GM12878 (cell line): ENCODE results near the gene OLA1. TPM values are rescaled to one million over a fixed set of nuclear protein-coding genes. Genes with fewer than 3 reads are reported as not detected.

Source experiments
- ATAC-seq: fragments of 200-7000 bp; cut with Tn5 transposase; 3 replicates; pipeline ENCODE4 v1.9.1; 2020; ENCODE audit warnings: mild to moderate bottlenecking, moderate library complexity
- BruUV-seq: library from RNA; stranded (reverse); fragments of 400-500 nt; replicated peaks from 2 replicates; lab custom pipeline; 2021; lab: Mats Ljungman, UMichigan
- CTCF ChIA-PET: fragments of 300-600 bp; sonication (Branson Sonifier 250); formaldehyde crosslinking; extraction: SDS; loops from one replicate; lab custom pipeline; 2021; ENCODE audit warnings: inconsistent platforms; lab: Yijun Ruan, JAX
- POLR2A ChIA-PET: fragments of 350-600 bp; formaldehyde crosslinking; extraction: SDS; loops from one replicate; lab custom pipeline; 2021; ENCODE audit warnings: inconsistent platforms; lab: Charles Lee
- RAD21 ChIA-PET: fragments of 300-600 bp; sonication (Branson Sonifier 250); formaldehyde crosslinking; loops from one replicate; lab custom pipeline; 2023; ENCODE audit warnings: antibody characterized with exemption; ENCODE audit not compliant: unreplicated experiment; lab: Charles Lee
- SMC1A ChIA-PET: fragments of 300-600 bp; sonication (Branson Sonifier 250); formaldehyde crosslinking; loops from one replicate; lab custom pipeline; 2023; ENCODE audit not compliant: unreplicated experiment, uncharacterized antibody; lab: Charles Lee
- DNase-seq: peaks from one replicate; pipeline ENCODE4 v3.0.0-alpha.2; 2011; ENCODE audit warnings: low read depth, low spot score
- FAIRE-seq: peaks from 3 replicates; lab custom pipeline; 2011; peaks lifted over from hg19 to GRCh38; lab: Jason Lieb, UNC
- H2AFZ ChIP-seq: 2 replicates; pipeline ENCODE4 v1.6.0; 2011; ENCODE audit warnings: low read depth, low read length, control low read depth; ENCODE audit not compliant: control insufficient read depth
- H3K27ac ChIP-seq: 2 replicates; pipeline ENCODE4 v1.5.1; 2011; ENCODE audit warnings: control low read depth; ENCODE audit not compliant: control insufficient read depth, insufficient read depth
- H3K27me3 ChIP-seq, 2 experiments: replicated peaks in 1 of 2; 2 replicates each; pipeline versions ENCODE4 v1.6.0 to v1.6.1; 2011; ENCODE audit warnings: low read length in 1 of 2; ENCODE audit not compliant: control insufficient read depth in 2 of 2, insufficient read depth in 2 of 2
- H3K36me3 ChIP-seq, 2 experiments: 2 replicates each; pipeline ENCODE4 v1.5.1; 2011; ENCODE audit warnings: low read length in 1 of 2; ENCODE audit not compliant: control insufficient read depth in 2 of 2, insufficient read depth in 2 of 2
- H3K4me1 ChIP-seq: 2 replicates; pipeline ENCODE4 v1.6.1; 2011; ENCODE audit warnings: mild to moderate bottlenecking, low read length, moderate library complexity, mixed read lengths; ENCODE audit not compliant: control insufficient read depth, insufficient read depth
- H3K4me2 ChIP-seq: 2 replicates; pipeline ENCODE4 v1.6.0; 2011; ENCODE audit warnings: control low read depth; ENCODE audit not compliant: control insufficient read depth, insufficient read depth
- H3K4me3 ChIP-seq: fragments of 200-600 bp; sonication (generic); 2 replicates; pipeline ENCODE4 v1.5.1; 2016
- H3K79me2 ChIP-seq: 2 replicates; pipeline ENCODE4 v1.6.0; 2011; ENCODE audit warnings: low read length; ENCODE audit not compliant: control insufficient read depth, insufficient read depth
- H3K9ac ChIP-seq: 2 replicates; pipeline ENCODE4 v1.8.0; 2011; ENCODE audit warnings: low read length, control low read depth, mixed read lengths; ENCODE audit not compliant: control insufficient read depth, insufficient read depth
- H3K9me3 ChIP-seq: replicated peaks from 3 replicates; pipeline ENCODE4 v1.5.1; 2011; ENCODE audit warnings: mild to moderate bottlenecking, low read length; ENCODE audit not compliant: control insufficient read depth, insufficient read depth
- H4K20me1 ChIP-seq: 2 replicates; pipeline ENCODE4 v1.6.0; 2011; ENCODE audit not compliant: control insufficient read depth, insufficient read depth
- CHD2 ChIP-seq: IDR thresholded peaks from 2 replicates; pipeline ENCODE4 v1.6.1; 2011; ENCODE audit warnings: low read depth, low read length, improper control_type of control experiment, borderline replicate concordance
- ESRRA ChIP-seq: IDR thresholded peaks from 2 replicates; pipeline ENCODE4 v1.6.1; 2012; ENCODE audit warnings: mild to moderate bottlenecking, low read length, improper control_type of control experiment
- HCFC1 ChIP-seq: fragments of 150-350 bp; IDR thresholded peaks from 2 replicates; pipeline ENCODE4 v1.6.1; 2014; ENCODE audit warnings: low read length
- HDAC2 ChIP-seq: fragments of 200-600 bp; sonication (generic); IDR thresholded peaks from 2 replicates; pipeline ENCODE4 v1.6.1; 2017
- HDGF ChIP-seq: fragments of 450-650 bp; IDR thresholded peaks from 2 replicates; pipeline ENCODE4 v1.6.1; 2016; ENCODE audit warnings: antibody characterized with exemption
- IRF4 ChIP-seq: IDR thresholded peaks from 2 replicates; pipeline ENCODE4 v1.6.1; 2011; ENCODE audit warnings: low read depth, low read length
- MXI1 ChIP-seq: fragments of 150-350 bp; IDR thresholded peaks from 2 replicates; pipeline ENCODE4 v1.6.1; 2011; ENCODE audit warnings: low read depth, mild to moderate bottlenecking, inconsistent platforms, low read length, improper control_type of control experiment
- RELA ChIP-seq: fragments of 450-650 bp; IDR thresholded peaks from 2 replicates; pipeline ENCODE4 v1.8.0; 2014; ENCODE audit warnings: borderline replicate concordance; ENCODE audit not compliant: partially characterized antibody
- SMAD5 ChIP-seq: IDR thresholded peaks from 2 replicates; pipeline ENCODE4 v1.6.1; 2016; ENCODE audit warnings: antibody characterized with exemption, low read depth
- TBL1XR1 ChIP-seq: IDR thresholded peaks from 2 replicates; pipeline ENCODE4 v1.6.1; 2012; ENCODE audit warnings: low read depth, low read length, improper control_type of control experiment
- ZNF622 ChIP-seq: fragments of 450-650 bp; IDR thresholded peaks from 2 replicates; pipeline ENCODE4 v1.6.1; 2017; ENCODE audit warnings: mild to moderate bottlenecking, inconsistent platforms
- WGBS: methylation state at CpG from one replicate; pipeline ENCODE4 v1.1.6; 2016; ENCODE audit warnings: low lambda C conversion rate; ENCODE audit not compliant: insufficient replicate concordance, insufficient coverage; ENCODE audit errors: missing lambda C conversion rate; 5-methylcytosine and 5-hydroxymethylcytosine counted together
- in situ Hi-C: fragments of 300-500 bp; cut with MboI; formaldehyde crosslinking; loops from 9 replicates; pipeline ENCODE4 v1.14.3; 2018; ENCODE audit warnings: mixed read lengths
- intact Hi-C: fragments of 100-400 bp; cut with micrococcal nuclease; formaldehyde crosslinking; loops from one replicate; pipeline ENCODE4 v1.14.2; 2022; ENCODE audit not compliant: unreplicated experiment
- polyA plus RNA-seq, 11 experiments: library from polyadenylated mRNA; depleted of rRNA in 4 of 11; unstranded in 6 of 11; stranded (reverse) in 5 of 11; fragments of >200 nt; fragmentation: Nextera tagmentation in 4 of 11; fragmentation: Illumina TruSeq in 1 of 11; extraction: Ambion mirVana in 4 of 11; extraction: Trizol in 1 of 11; gene quantifications; 1 replicate in 1 of 11; 2 replicates in 10 of 11; pipeline versions ENCODE4 v1.2.1 to v1.2.3, GENCODE V29; 2011 to 2016; ENCODE audit warnings: inconsistent platforms in 2 of 11, missing spikeins in 2 of 11, low read depth in 1 of 11
- total RNA-seq, 4 experiments: library from RNA; depleted of rRNA in 3 of 4; stranded (reverse); fragments of >200 nt in 3 of 4; fragmentation: Illumina TruSeq in 1 of 4; extraction: Trizol in 1 of 4; gene quantifications; 2 replicates each; pipeline versions ENCODE4 v1.2.1 to v1.2.3, GENCODE V29; 2013 to 2021
- TF ChIP-seq, protein P1 (sequence below): fragments of 450-650 bp; IDR thresholded peaks from 2 replicates; pipeline ENCODE4 v1.6.1; 2017; ENCODE audit warnings: antibody characterized with exemption, mild to moderate bottlenecking, moderate library complexity
- TF ChIP-seq, protein P2 (sequence below): IDR thresholded peaks from 2 replicates; pipeline ENCODE4 v1.6.1; 2012; ENCODE audit warnings: low read length, inconsistent platforms
- TF ChIP-seq, protein P3 (sequence below): fragments of 150-350 bp; IDR thresholded peaks from 2 replicates; pipeline ENCODE4 v1.6.1; 2014; ENCODE audit warnings: mild to moderate bottlenecking, low read depth, low read length

The OLA1 gene
- total and polyA plus RNA-seq, 10 of the 15 experiments (the other 5 are each of a cell fraction or from before 2014, with no cell fraction given), result 107 to 238 (median 142) TPM

DNA sequence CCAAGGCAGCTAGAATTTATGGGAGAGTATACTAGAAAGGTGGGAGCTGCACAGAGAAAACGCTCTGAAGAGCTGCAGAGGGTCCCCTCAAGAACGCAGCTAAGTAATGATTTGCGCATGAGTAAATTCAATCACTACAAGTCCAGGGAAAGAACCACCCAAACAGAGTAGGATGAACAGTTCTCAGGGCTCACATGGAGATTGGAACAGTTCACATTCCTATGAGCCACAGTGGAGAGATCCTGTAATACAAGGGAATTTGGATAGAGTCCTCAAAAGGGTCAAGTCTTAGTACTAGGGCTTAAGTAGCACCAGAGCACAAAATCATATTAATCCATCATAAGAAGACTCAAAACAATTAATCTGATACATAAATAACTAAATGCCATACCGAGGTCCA, 12.7 kb downstream of the OLA1 start:
- in situ Hi-C loops (no loop called here), intact Hi-C loops (no loop called here)
- Histone ChIP-seq H3K36me3 (peaks cover 0 to 6% of the 10 kb centered on the region in 2 experiments; a peak in 1 of 4 replicates), H3K9ac (no peak overlapping the region), H3K4me1 (no peaks in the 10 kb centered on the region), H3K4me3 (no peak overlapping the region), H3K27ac (no peak overlapping the region), H3K79me2 (peaks cover 87% of the 10 kb centered on the region), H3K27me3 (no peaks in the 10 kb centered on the region), H4K20me1 (no peaks in the 10 kb centered on the region), H3K4me2 (no peak overlapping the region), H3K9me3 (no peaks in the 10 kb centered on the region; the same call in 2 of the 3 replicates), H2AFZ (no peak overlapping the region)
- ChIA-PET CTCF (interaction anchor here (0.9 kb wide), 2 partner anchors 32 to 97 kb away, joined by 3 read pairs; no protein-coding TSS in a partner anchor), RAD21 (interaction anchor here (1.1 kb wide), 1 partner anchor 10 kb away, joined by 7 read pairs; no protein-coding TSS in a partner anchor), POLR2A (interaction anchor here (0.9 to 4.0 kb wide), 2 partner anchors 9 to 13 kb away, joined by 3 to 19 read pairs; partner anchors contain the start of gene OLA1), SMC1A (interaction anchor here (0.8 to 3.4 kb wide), 5 partner anchors 8 to 97 kb away, joined by 3 to 15 read pairs (median 4); no protein-coding TSS in a partner anchor)
- no peak for ATAC-seq
- no peak for FAIRE-seq
- no TSS peak for BruUV-seq
- no peak for TF ChIP-seq HDAC2
- no peak for TF ChIP-seq RELA
- no peak for TF ChIP-seq SMAD5
- TF ChIP-seq ESRRA, result no peak
- TF ChIP-seq, protein P1, sequence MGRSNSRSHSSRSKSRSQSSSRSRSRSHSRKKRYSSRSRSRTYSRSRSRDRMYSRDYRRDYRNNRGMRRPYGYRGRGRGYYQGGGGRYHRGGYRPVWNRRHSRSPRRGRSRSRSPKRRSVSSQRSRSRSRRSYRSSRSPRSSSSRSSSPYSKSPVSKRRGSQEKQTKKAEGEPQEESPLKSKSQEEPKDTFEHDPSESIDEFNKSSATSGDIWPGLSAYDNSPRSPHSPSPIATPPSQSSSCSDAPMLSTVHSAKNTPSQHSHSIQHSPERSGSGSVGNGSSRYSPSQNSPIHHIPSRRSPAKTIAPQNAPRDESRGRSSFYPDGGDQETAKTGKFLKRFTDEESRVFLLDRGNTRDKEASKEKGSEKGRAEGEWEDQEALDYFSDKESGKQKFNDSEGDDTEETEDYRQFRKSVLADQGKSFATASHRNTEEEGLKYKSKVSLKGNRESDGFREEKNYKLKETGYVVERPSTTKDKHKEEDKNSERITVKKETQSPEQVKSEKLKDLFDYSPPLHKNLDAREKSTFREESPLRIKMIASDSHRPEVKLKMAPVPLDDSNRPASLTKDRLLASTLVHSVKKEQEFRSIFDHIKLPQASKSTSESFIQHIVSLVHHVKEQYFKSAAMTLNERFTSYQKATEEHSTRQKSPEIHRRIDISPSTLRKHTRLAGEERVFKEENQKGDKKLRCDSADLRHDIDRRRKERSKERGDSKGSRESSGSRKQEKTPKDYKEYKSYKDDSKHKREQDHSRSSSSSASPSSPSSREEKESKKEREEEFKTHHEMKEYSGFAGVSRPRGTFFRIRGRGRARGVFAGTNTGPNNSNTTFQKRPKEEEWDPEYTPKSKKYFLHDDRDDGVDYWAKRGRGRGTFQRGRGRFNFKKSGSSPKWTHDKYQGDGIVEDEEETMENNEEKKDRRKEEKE, result no peak
- no peak for TF ChIP-seq IRF4
- no peak for TF ChIP-seq CHD2
- TF ChIP-seq HCFC1, result no peak
- TF ChIP-seq, protein P2, sequence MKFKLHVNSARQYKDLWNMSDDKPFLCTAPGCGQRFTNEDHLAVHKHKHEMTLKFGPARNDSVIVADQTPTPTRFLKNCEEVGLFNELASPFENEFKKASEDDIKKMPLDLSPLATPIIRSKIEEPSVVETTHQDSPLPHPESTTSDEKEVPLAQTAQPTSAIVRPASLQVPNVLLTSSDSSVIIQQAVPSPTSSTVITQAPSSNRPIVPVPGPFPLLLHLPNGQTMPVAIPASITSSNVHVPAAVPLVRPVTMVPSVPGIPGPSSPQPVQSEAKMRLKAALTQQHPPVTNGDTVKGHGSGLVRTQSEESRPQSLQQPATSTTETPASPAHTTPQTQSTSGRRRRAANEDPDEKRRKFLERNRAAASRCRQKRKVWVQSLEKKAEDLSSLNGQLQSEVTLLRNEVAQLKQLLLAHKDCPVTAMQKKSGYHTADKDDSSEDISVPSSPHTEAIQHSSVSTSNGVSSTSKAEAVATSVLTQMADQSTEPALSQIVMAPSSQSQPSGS, result no peak
- no peak for TF ChIP-seq MXI1
- TF ChIP-seq, protein P3, sequence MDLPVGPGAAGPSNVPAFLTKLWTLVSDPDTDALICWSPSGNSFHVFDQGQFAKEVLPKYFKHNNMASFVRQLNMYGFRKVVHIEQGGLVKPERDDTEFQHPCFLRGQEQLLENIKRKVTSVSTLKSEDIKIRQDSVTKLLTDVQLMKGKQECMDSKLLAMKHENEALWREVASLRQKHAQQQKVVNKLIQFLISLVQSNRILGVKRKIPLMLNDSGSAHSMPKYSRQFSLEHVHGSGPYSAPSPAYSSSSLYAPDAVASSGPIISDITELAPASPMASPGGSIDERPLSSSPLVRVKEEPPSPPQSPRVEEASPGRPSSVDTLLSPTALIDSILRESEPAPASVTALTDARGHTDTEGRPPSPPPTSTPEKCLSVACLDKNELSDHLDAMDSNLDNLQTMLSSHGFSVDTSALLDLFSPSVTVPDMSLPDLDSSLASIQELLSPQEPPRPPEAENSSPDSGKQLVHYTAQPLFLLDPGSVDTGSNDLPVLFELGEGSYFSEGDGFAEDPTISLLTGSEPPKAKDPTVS, result no peak
- no peak for TF ChIP-seq ZNF622
- TF ChIP-seq TBL1XR1, result no peak
- TF ChIP-seq HDGF, result no peak
- DNase-seq, result no peak
- 99% methylated on average over 4 of the region's 4 CpGs for WGBS
